SK-N-SH treated with all-trans-retinoic acid at 6 μM for 48 hours (cell line): ENCODE results near the gene CLNK.

ENCODE experiments used
- ATAC-seq: fragments of 200-7000 bp; cut with Tn5 transposase; 3 replicates; pipeline ENCODE4 v1.9.1; 2020; ENCODE audit warnings: mild to moderate bottlenecking, moderate library complexity
- ARNTL ChIP-seq: fragments of 450-650 bp; formaldehyde crosslinking; IDR thresholded peaks from 2 replicates; pipeline ENCODE4 v1.5.0; 2020; ENCODE audit warnings: low read depth, mild to moderate bottlenecking, moderate library complexity, borderline replicate concordance
- BACH2 ChIP-seq: fragments of 250-450 bp; sonication (Bioruptor Pico); IDR thresholded peaks from 2 replicates; pipeline ENCODE4 v1.9.0; 2021; ENCODE audit warnings: mild to moderate bottlenecking, borderline replicate concordance
- CSDC2 ChIP-seq: fragments of 250-450 bp; sonication (Bioruptor Pico); IDR thresholded peaks from 2 replicates; pipeline ENCODE4 v1.5.0; 2020; ENCODE audit warnings: mild to moderate bottlenecking, moderate library complexity
- GLIS3 ChIP-seq: fragments of 250-450 bp; sonication (Bioruptor Pico); IDR thresholded peaks from 2 replicates; pipeline ENCODE4 v1.5.0; 2020; ENCODE audit warnings: mild to moderate bottlenecking, moderate library complexity
- ISL1 ChIP-seq: fragments of 250-450 bp; sonication (Bioruptor Pico); IDR thresholded peaks from 2 replicates; pipeline ENCODE4 v2.1.2; 2022; ENCODE audit warnings: mild to moderate bottlenecking, moderate library complexity
- OSR1 ChIP-seq: fragments of 250-450 bp; sonication (Bioruptor Pico); IDR thresholded peaks from 2 replicates; pipeline ENCODE4 v1.8.0; 2022; ENCODE audit warnings: moderate library complexity, mild to moderate bottlenecking, inconsistent platforms
- POU6F1 ChIP-seq: fragments of 250-450 bp; sonication (Bioruptor Pico); IDR thresholded peaks from 2 replicates; pipeline ENCODE4 v1.8.0; 2021; ENCODE audit warnings: low read depth, mild to moderate bottlenecking, moderate library complexity, borderline replicate concordance
- PPARA ChIP-seq: fragments of 250-450 bp; sonication (Bioruptor Pico); IDR thresholded peaks from 2 replicates; pipeline ENCODE4 v1.5.0; 2020; ENCODE audit warnings: mild to moderate bottlenecking, borderline replicate concordance
- SNAI2 ChIP-seq: fragments of 250-450 bp; sonication (Bioruptor Pico); IDR thresholded peaks from 2 replicates; pipeline ENCODE4 v1.5.0; 2020; ENCODE audit warnings: mild to moderate bottlenecking, moderate library complexity
- TCF4 ChIP-seq: fragments of 250-450 bp; sonication (Bioruptor Pico); IDR thresholded peaks from 2 replicates; pipeline ENCODE4 v1.8.0; 2021; ENCODE audit warnings: mild to moderate bottlenecking, moderate library complexity, borderline replicate concordance
- TOX ChIP-seq: fragments of 250-450 bp; sonication (Bioruptor Pico); IDR thresholded peaks from 2 replicates; pipeline ENCODE4 v1.8.0; 2021; ENCODE audit warnings: mild to moderate bottlenecking, moderate library complexity, borderline replicate concordance
- TSHZ2 ChIP-seq: fragments of 250-450 bp; sonication (Bioruptor Pico); IDR thresholded peaks from 2 replicates; pipeline ENCODE4 v1.5.0; 2020; ENCODE audit warnings: mild to moderate bottlenecking, moderate library complexity
- ZC3H10 ChIP-seq: fragments of 250-450 bp; sonication (Bioruptor Pico); IDR thresholded peaks from 2 replicates; pipeline ENCODE4 v1.5.1; 2021; ENCODE audit warnings: mild to moderate bottlenecking, moderate library complexity
- ZFP3 ChIP-seq: fragments of 250-450 bp; sonication (Bioruptor Pico); IDR thresholded peaks from 2 replicates; pipeline ENCODE4 v1.5.0; 2020; ENCODE audit warnings: mild to moderate bottlenecking, moderate library complexity
- ZNF565 ChIP-seq: fragments of 450-650 bp; formaldehyde crosslinking; conservative IDR thresholded peaks from 2 replicates; pipeline ENCODE4 v1.5.0; 2020; ENCODE audit warnings: low read depth, mild to moderate bottlenecking, moderate library complexity
- ZNF70 ChIP-seq: fragments of 450-650 bp; formaldehyde crosslinking; IDR thresholded peaks from 2 replicates; pipeline ENCODE4 v1.5.0; 2020; ENCODE audit warnings: mild to moderate bottlenecking, moderate library complexity
- TF ChIP-seq, protein P1 (sequence below): fragments of 250-450 bp; sonication (Bioruptor Pico); IDR thresholded peaks from 2 replicates; pipeline ENCODE4 v1.8.0; 2020; ENCODE audit warnings: mild to moderate bottlenecking, moderate library complexity, borderline replicate concordance
- TF ChIP-seq, protein P2 (sequence below): fragments of 250-450 bp; sonication (Bioruptor Pico); IDR thresholded peaks from 2 replicates; pipeline ENCODE4 v1.5.1; 2020; ENCODE audit warnings: low read depth, mild to moderate bottlenecking, moderate library complexity

The CLNK gene

GRCh38 chr4:10694151-10694827 is 9.7 kb upstream of the CLNK start:
- TF ChIP-seq SNAI2 (CRISPR knock-in tag) (no peak), TOX (CRISPR knock-in tag) (no peak), ISL1 (CRISPR knock-in tag) (no peak), BACH2 (CRISPR knock-in tag) (no peak), GLIS3 (CRISPR knock-in tag) (no peak)

DNA sequence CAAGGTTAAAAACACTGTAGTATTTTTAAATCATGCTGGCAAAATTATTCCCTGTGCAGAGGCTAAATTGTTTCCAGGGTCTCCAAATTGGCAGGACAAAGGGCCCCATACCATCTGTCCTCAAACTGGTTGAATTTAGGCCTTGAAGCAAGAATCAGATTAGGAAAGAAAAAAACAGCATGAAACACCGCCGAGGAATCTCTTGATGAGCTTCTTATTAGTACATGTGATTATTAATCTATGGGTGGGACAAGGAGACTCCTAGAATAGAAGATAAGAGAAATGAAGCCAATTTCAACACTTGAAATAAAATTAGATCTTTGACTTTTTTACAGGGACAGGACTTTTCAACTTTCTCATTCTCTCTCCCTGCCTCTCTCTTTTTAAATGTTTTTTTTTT is 7.1 kb upstream of the CLNK start:
- TF ChIP-seq ZFP3 (CRISPR knock-in tag) (no peak), POU6F1 (CRISPR knock-in tag) (no peak), TOX (CRISPR knock-in tag) (no peak), GLIS3 (CRISPR knock-in tag) (no peak), ISL1 (CRISPR knock-in tag) (no peak), SNAI2 (CRISPR knock-in tag) (no peak), ZNF70 (no peak), ZNF565 (CRISPR knock-in tag) (no peak), PPARA (CRISPR knock-in tag) (no peak), TCF4 (CRISPR knock-in tag) (no peak), BACH2 (CRISPR knock-in tag) (no peak), OSR1 (CRISPR knock-in tag) (no peak)
- TF ChIP-seq, protein P1, sequence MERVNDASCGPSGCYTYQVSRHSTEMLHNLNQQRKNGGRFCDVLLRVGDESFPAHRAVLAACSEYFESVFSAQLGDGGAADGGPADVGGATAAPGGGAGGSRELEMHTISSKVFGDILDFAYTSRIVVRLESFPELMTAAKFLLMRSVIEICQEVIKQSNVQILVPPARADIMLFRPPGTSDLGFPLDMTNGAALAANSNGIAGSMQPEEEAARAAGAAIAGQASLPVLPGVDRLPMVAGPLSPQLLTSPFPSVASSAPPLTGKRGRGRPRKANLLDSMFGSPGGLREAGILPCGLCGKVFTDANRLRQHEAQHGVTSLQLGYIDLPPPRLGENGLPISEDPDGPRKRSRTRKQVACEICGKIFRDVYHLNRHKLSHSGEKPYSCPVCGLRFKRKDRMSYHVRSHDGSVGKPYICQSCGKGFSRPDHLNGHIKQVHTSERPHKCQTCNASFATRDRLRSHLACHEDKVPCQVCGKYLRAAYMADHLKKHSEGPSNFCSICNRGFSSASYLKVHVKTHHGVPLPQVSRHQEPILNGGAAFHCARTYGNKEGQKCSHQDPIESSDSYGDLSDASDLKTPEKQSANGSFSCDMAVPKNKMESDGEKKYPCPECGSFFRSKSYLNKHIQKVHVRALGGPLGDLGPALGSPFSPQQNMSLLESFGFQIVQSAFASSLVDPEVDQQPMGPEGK (CRISPR knock-in tag): no peak
- TF ChIP-seq, protein P2, sequence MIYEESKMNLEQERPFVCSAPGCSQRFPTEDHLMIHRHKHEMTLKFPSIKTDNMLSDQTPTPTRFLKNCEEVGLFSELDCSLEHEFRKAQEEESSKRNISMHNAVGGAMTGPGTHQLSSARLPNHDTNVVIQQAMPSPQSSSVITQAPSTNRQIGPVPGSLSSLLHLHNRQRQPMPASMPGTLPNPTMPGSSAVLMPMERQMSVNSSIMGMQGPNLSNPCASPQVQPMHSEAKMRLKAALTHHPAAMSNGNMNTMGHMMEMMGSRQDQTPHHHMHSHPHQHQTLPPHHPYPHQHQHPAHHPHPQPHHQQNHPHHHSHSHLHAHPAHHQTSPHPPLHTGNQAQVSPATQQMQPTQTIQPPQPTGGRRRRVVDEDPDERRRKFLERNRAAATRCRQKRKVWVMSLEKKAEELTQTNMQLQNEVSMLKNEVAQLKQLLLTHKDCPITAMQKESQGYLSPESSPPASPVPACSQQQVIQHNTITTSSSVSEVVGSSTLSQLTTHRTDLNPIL (CRISPR knock-in tag): no peak
- TF ChIP-seq, all 23 proteins: peak for 0
- no peak for ATAC-seq

More at GRCh38 chr4:10694151-10694827, 9.7 kb upstream of the CLNK start:
- ATAC-seq: no peak

DNA sequence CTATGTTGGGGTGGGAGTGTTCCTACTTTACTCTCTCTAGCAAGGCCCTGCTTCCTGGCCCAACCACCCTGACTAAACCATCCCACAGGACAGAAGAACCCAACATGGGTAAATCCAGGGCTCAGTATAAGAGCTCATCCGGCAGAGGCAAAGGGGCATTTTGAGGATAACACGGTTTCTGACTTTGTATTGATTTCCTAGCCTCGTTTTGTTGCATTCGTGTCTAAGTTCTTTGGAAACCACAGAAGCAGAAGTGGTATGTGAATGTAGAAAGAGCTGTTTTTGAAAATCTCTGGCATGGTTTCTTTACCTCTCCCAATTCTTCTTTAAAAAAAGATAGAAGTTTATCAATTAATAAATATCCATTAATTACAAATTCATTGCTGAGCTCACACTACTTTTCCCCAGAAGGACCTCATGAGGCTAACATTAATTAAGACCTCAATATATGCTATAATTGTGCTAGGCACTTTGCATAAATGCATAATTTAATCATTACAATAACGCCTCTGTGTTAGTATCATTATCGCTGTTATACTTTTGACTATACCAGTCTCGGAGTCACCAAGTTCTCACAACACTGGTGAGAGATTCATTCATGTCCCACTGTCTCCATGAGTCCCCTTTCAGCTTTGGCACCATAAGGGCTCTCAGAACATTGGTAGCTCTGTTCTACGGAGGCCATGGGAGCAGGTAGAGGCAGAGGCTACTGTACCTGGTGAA is 5.8 kb upstream of the CLNK start:
- ATAC-seq: no peak
- no peak for TF ChIP-seq ARNTL
- no peak for TF ChIP-seq OSR1 (CRISPR knock-in tag)
- no peak for TF ChIP-seq PPARA (CRISPR knock-in tag)
- TF ChIP-seq, protein P2 (CRISPR knock-in tag): no peak
- TF ChIP-seq CSDC2 (CRISPR knock-in tag): no peak
- TF ChIP-seq ZFP3 (CRISPR knock-in tag): no peak
- no peak for TF ChIP-seq ZC3H10 (CRISPR knock-in tag)
- TF ChIP-seq TSHZ2 (CRISPR knock-in tag): no peak
- TF ChIP-seq BACH2 (CRISPR knock-in tag): no peak
- TF ChIP-seq TOX (CRISPR knock-in tag): no peak
- TF ChIP-seq, protein P1 (CRISPR knock-in tag): no peak
